Liver (tissue), 9 donors: Measurements from ENCODE around the gene TACC2. TPM values are rescaled to one million over a fixed set of nuclear protein-coding genes. Genes with fewer than 3 reads are reported as not detected.

Experiments used
- DNase-seq: peaks from one replicate; pipeline ENCODE4 v3.0.0-alpha.2; 2017; ENCODE audit warnings: low spot score
- H3K27ac ChIP-seq, 2 donors: one replicate each; pipeline ENCODE4 v1.7.0; 2013; ENCODE audit warnings: inconsistent platforms in 2 of 2, low read length in 2 of 2, control low read depth in 1 of 2, low read depth in 1 of 2, mild to moderate bottlenecking in 1 of 2
- H3K27me3 ChIP-seq, 4 donors: one replicate each; pipeline versions ENCODE4 v1.6.1 to v1.7.0; 2013; ENCODE audit warnings: low read length in 3 of 4, inconsistent platforms in 1 of 4, mild to moderate bottlenecking in 1 of 4, moderate library complexity in 1 of 4; ENCODE audit not compliant: control insufficient read depth in 4 of 4, insufficient read depth in 4 of 4
- H3K36me3 ChIP-seq, 4 donors: one replicate each; pipeline versions ENCODE4 v1.6.1 to v1.7.0; 2013; ENCODE audit warnings: low read length in 3 of 4, mild to moderate bottlenecking in 3 of 4, low read depth in 1 of 4, moderate library complexity in 1 of 4; ENCODE audit not compliant: control insufficient read depth in 4 of 4, insufficient read depth in 3 of 4
- H3K4me1 ChIP-seq, 4 donors: one replicate each; pipeline versions ENCODE4 v1.6.1 to v1.7.0; 2013; ENCODE audit warnings: low read length in 3 of 4, mild to moderate bottlenecking in 3 of 4, moderate library complexity in 1 of 4; ENCODE audit not compliant: control insufficient read depth in 4 of 4, insufficient read depth in 4 of 4
- H3K4me3 ChIP-seq, 3 donors: one replicate each; pipeline versions ENCODE4 v1.6.1 to v1.7.0; 2013; ENCODE audit warnings: low read length in 3 of 3, control low read depth in 1 of 3, low read depth in 1 of 3, mild to moderate bottlenecking in 1 of 3
- H3K9ac ChIP-seq, 2 donors: one replicate each; pipeline ENCODE4 v1.7.0; 2013; ENCODE audit warnings: low read length in 2 of 2, mild to moderate bottlenecking in 2 of 2, moderate library complexity in 2 of 2, control low read depth in 1 of 2, low read depth in 1 of 2
- H3K9me3 ChIP-seq, 4 donors: one replicate each; pipeline versions ENCODE4 v1.6.1 to v1.7.0; 2013; ENCODE audit warnings: low read length in 3 of 4; ENCODE audit not compliant: control insufficient read depth in 4 of 4
- EGR1 ChIP-seq, 2 donors: IDR thresholded peaks; 2 replicates each; pipeline ENCODE4 v1.6.1; 2016 to 2018; ENCODE audit warnings: antibody characterized with exemption in 2 of 2, low read depth in 2 of 2
- FOXA1 ChIP-seq: IDR thresholded peaks from 2 replicates; pipeline ENCODE4 v1.6.1; 2016; ENCODE audit warnings: antibody characterized with exemption
- FOXA2 ChIP-seq: IDR thresholded peaks from 2 replicates; pipeline ENCODE4 v1.6.1; 2016; ENCODE audit warnings: antibody characterized with exemption
- GABPA ChIP-seq, 2 donors: IDR thresholded peaks in 1 of 2; conservative IDR thresholded peaks in 1 of 2; 2 replicates each; pipeline ENCODE4 v1.6.1; 2016; ENCODE audit warnings: antibody characterized with exemption in 2 of 2, mild to moderate bottlenecking in 1 of 2, moderate library complexity in 1 of 2
- HNF4A ChIP-seq, 2 donors: conservative IDR thresholded peaks; 2 replicates each; pipeline ENCODE4 v1.6.1; 2016; ENCODE audit warnings: antibody characterized with exemption in 2 of 2, mild to moderate bottlenecking in 2 of 2
- HNF4G ChIP-seq: IDR thresholded peaks from 2 replicates; pipeline ENCODE4 v1.6.1; 2016; ENCODE audit warnings: antibody characterized with exemption
- JUND ChIP-seq, 2 donors: IDR thresholded peaks; 2 replicates each; pipeline ENCODE4 v1.6.1; 2016; ENCODE audit warnings: antibody characterized with exemption in 2 of 2
- MAX ChIP-seq: IDR thresholded peaks from 2 replicates; pipeline ENCODE4 v1.6.1; 2016; ENCODE audit warnings: antibody characterized with exemption
- NR2F2 ChIP-seq: IDR thresholded peaks from 2 replicates; pipeline ENCODE4 v1.6.1; 2016; ENCODE audit warnings: antibody characterized with exemption
- RAD21 ChIP-seq, 2 donors: IDR thresholded peaks; 2 replicates each; pipeline ENCODE4 v1.6.1; 2016; ENCODE audit warnings: antibody characterized with exemption in 2 of 2, mild to moderate bottlenecking in 2 of 2
- RXRA ChIP-seq, 2 donors: IDR thresholded peaks; 2 replicates each; pipeline ENCODE4 v1.6.1; 2017 to 2018; ENCODE audit warnings: antibody characterized with exemption in 2 of 2, mild to moderate bottlenecking in 1 of 2
- SP1 ChIP-seq: IDR thresholded peaks from 2 replicates; pipeline ENCODE4 v1.6.1; 2018; ENCODE audit warnings: antibody characterized with exemption, mild to moderate bottlenecking
- YY1 ChIP-seq: IDR thresholded peaks from 2 replicates; pipeline ENCODE4 v1.6.1; 2016; ENCODE audit warnings: antibody characterized with exemption, mild to moderate bottlenecking
- ZBTB33 ChIP-seq: IDR thresholded peaks from 2 replicates; pipeline ENCODE4 v1.6.1; 2016; ENCODE audit warnings: antibody characterized with exemption
- WGBS: extraction: QIAGEN DNeasy Blood & Tissue Kit; methylation state at CpG from one replicate; pipeline ENCODE4 v1.1.7; 2013; 5-methylcytosine and 5-hydroxymethylcytosine counted together
- polyA plus RNA-seq, 2 donors: library from polyadenylated mRNA; stranded (reverse) in 1 of 2; unstranded in 1 of 2; fragments of 200-250 nt in 1 of 2; fragments of >200 nt in 1 of 2; fragmentation: Nextera tagmentation in 1 of 2; extraction: Ambion mirVana in 1 of 2; gene quantifications; one replicate each; pipeline versions ENCODE4 v1.2.1 to v1.2.3, GENCODE V29; 2013 to 2015
- total RNA-seq, 2 donors: library from RNA; depleted of rRNA; stranded (reverse); fragments of >200 nt; gene quantifications; one replicate each; pipeline ENCODE4 v1.2.3, GENCODE V29; 2014
- TF ChIP-seq, protein P1 (sequence below): fragments of 150-350 bp; IDR thresholded peaks from 2 replicates; pipeline ENCODE4 v1.5.1; 2017; ENCODE audit warnings: improper control_type of control experiment, low read depth, low read length; ENCODE audit not compliant: missing input control
- TF ChIP-seq, protein P2 (sequence below): IDR thresholded peaks from 2 replicates; pipeline ENCODE4 v1.6.1; 2016; ENCODE audit warnings: antibody characterized with exemption, mild to moderate bottlenecking
- donor health status: healthy.
- donor health status: healthy.
- donor health status: healthy.
- donor health status: healthy.
- donor health status: healthy.

Gene TACC2
- total and polyA plus RNA-seq, 4 donors = 1.5 to 9.1 (median 7.8) TPM

- DNase-seq = no peak
- no peak overlapping the region for H3K4me3 ChIP-seq
- H3K27me3 ChIP-seq = no peaks in the 10 kb centered on the region
- no peaks in the 10 kb centered on the region for H3K36me3 ChIP-seq
- TF ChIP-seq EGR1 (IDR thresholded peaks at IDR 0.05; ENCODE audit: low read depth in 2 of 2) (no peak), HNF4G (no peak), FOXA2 (no peak), FOXA1 (no peak), MAX (no peak), ZBTB33 (no peak), SP1 (no peak), JUND (IDR thresholded peaks at IDR 0.05) (no peak), NR2F2 (no peak), RAD21 (IDR thresholded peaks at IDR 0.05) (no peak), YY1 (no peak), GABPA (IDR thresholded peaks at IDR 0.05 in 1 of 2, conservative IDR thresholded peaks at IDR 0.05 in 1 of 2) (no peak), RXRA (IDR thresholded peaks at IDR 0.05) (no peak), HNF4A (conservative IDR thresholded peaks at IDR 0.05) (no peak)
- TF ChIP-seq, protein P1, sequence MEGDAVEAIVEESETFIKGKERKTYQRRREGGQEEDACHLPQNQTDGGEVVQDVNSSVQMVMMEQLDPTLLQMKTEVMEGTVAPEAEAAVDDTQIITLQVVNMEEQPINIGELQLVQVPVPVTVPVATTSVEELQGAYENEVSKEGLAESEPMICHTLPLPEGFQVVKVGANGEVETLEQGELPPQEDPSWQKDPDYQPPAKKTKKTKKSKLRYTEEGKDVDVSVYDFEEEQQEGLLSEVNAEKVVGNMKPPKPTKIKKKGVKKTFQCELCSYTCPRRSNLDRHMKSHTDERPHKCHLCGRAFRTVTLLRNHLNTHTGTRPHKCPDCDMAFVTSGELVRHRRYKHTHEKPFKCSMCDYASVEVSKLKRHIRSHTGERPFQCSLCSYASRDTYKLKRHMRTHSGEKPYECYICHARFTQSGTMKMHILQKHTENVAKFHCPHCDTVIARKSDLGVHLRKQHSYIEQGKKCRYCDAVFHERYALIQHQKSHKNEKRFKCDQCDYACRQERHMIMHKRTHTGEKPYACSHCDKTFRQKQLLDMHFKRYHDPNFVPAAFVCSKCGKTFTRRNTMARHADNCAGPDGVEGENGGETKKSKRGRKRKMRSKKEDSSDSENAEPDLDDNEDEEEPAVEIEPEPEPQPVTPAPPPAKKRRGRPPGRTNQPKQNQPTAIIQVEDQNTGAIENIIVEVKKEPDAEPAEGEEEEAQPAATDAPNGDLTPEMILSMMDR = no peak
- TF ChIP-seq, protein P2, sequence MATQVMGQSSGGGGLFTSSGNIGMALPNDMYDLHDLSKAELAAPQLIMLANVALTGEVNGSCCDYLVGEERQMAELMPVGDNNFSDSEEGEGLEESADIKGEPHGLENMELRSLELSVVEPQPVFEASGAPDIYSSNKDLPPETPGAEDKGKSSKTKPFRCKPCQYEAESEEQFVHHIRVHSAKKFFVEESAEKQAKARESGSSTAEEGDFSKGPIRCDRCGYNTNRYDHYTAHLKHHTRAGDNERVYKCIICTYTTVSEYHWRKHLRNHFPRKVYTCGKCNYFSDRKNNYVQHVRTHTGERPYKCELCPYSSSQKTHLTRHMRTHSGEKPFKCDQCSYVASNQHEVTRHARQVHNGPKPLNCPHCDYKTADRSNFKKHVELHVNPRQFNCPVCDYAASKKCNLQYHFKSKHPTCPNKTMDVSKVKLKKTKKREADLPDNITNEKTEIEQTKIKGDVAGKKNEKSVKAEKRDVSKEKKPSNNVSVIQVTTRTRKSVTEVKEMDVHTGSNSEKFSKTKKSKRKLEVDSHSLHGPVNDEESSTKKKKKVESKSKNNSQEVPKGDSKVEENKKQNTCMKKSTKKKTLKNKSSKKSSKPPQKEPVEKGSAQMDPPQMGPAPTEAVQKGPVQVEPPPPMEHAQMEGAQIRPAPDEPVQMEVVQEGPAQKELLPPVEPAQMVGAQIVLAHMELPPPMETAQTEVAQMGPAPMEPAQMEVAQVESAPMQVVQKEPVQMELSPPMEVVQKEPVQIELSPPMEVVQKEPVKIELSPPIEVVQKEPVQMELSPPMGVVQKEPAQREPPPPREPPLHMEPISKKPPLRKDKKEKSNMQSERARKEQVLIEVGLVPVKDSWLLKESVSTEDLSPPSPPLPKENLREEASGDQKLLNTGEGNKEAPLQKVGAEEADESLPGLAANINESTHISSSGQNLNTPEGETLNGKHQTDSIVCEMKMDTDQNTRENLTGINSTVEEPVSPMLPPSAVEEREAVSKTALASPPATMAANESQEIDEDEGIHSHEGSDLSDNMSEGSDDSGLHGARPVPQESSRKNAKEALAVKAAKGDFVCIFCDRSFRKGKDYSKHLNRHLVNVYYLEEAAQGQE = no peak
- no peak overlapping the region for H3K9ac ChIP-seq
- no peaks in the 10 kb centered on the region for H3K9me3 ChIP-seq
- no peaks in the 10 kb centered on the region for H3K4me1 ChIP-seq
- 74% methylated on average over 9 of the region's 9 CpGs for WGBS
- H3K27ac ChIP-seq = no peak overlapping the region
These were observed 44.4 kb downstream of the TACC2 start for GRCh38 chr10:122033224-122033926.
